ENCODE data around the gene SOHLH1. TPM values are rescaled to one million over a fixed set of nuclear protein-coding genes. Genes with fewer than 3 reads are reported as not detected.

SOHLH1 gene
- total RNA-seq, 1 donor from 2014 or later, result not detected

GRCh38 chr9:135667463-135668001, 31.7 kb downstream of the SOHLH1 start:
- Mint-ChIP-seq H3K36me3 (no peaks in the 10 kb centered on the region), H3K9me3 (peaks cover 12% of the 10 kb centered on the region), H3K27ac (no peak overlapping the region), H3K27me3 (ENCODE audit: insufficient read depth, low read depth) (peaks cover 6% of the 10 kb centered on the region), H3K4me3 (no peak overlapping the region), H3K4me1 (peaks cover 15% of the 10 kb centered on the region)
- TF ChIP-seq EZH2 (IDR thresholded peaks at IDR 0.05) (no peak), EZH2phosphoT487 (IDR thresholded peaks at IDR 0.05) (no peak)
- TF ChIP-seq, protein P1, sequence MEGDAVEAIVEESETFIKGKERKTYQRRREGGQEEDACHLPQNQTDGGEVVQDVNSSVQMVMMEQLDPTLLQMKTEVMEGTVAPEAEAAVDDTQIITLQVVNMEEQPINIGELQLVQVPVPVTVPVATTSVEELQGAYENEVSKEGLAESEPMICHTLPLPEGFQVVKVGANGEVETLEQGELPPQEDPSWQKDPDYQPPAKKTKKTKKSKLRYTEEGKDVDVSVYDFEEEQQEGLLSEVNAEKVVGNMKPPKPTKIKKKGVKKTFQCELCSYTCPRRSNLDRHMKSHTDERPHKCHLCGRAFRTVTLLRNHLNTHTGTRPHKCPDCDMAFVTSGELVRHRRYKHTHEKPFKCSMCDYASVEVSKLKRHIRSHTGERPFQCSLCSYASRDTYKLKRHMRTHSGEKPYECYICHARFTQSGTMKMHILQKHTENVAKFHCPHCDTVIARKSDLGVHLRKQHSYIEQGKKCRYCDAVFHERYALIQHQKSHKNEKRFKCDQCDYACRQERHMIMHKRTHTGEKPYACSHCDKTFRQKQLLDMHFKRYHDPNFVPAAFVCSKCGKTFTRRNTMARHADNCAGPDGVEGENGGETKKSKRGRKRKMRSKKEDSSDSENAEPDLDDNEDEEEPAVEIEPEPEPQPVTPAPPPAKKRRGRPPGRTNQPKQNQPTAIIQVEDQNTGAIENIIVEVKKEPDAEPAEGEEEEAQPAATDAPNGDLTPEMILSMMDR (IDR thresholded peaks at IDR 0.05), result no peak
- H3K4me2 ChIP-seq, result no peak overlapping the region
- H3K4me3 ChIP-seq, result no peak overlapping the region
- no peaks in the 10 kb centered on the region for H3K36me3 ChIP-seq
- no peaks in the 10 kb centered on the region for H3F3A ChIP-seq (ENCODE audit: low read depth)
- no peaks in the 10 kb centered on the region for H3K79me2 ChIP-seq (ENCODE audit: low read depth)
- H2AFZ ChIP-seq (replicated peaks), result no peak overlapping the region
- peaks cover 4% of the 10 kb centered on the region for H3K4me1 ChIP-seq
- no peak overlapping the region for H3K27ac ChIP-seq
- DNase-seq (ENCODE audit: low spot score), result no peak
- no peaks in the 10 kb centered on the region for H3K27me3 ChIP-seq
- no peaks in the 10 kb centered on the region for H3K9me3 ChIP-seq (ENCODE audit: low read depth)
- no peaks in the 10 kb centered on the region for H4K20me1 ChIP-seq (ENCODE audit: low read depth)
- no peak overlapping the region for H3K9ac ChIP-seq

- H3F3A ChIP-seq (ENCODE audit: low read depth), result peaks cover 6% of the 10 kb centered on the region
- no peak overlapping the region for H3K4me2 ChIP-seq
- no peaks in the 10 kb centered on the region for H3K79me2 ChIP-seq (ENCODE audit: low read depth)
- no peak for DNase-seq (ENCODE audit: low spot score)
- H3K27ac ChIP-seq, result no peak overlapping the region
- H3K27ac Mint-ChIP-seq, result no peak overlapping the region
- H3K9me3 ChIP-seq (ENCODE audit: low read depth), result no peaks in the 10 kb centered on the region
- no peaks in the 10 kb centered on the region for H4K20me1 ChIP-seq (ENCODE audit: low read depth)
- peaks cover 11% of the 10 kb centered on the region for H3K4me1 ChIP-seq
- TF ChIP-seq, protein P1 (IDR thresholded peaks at IDR 0.05), result no peak
- TF ChIP-seq EZH2 (IDR thresholded peaks at IDR 0.05) (no peak), EZH2phosphoT487 (IDR thresholded peaks at IDR 0.05) (no peak)
- no peaks in the 10 kb centered on the region for H3K36me3 ChIP-seq
- no peak overlapping the region for H3K4me3 ChIP-seq
- H3K9ac ChIP-seq, result no peak overlapping the region
- no peak overlapping the region for H3K4me3 Mint-ChIP-seq
- H3K36me3 Mint-ChIP-seq, result no peaks in the 10 kb centered on the region
- peaks cover 4% of the 10 kb centered on the region for H3K27me3 Mint-ChIP-seq (ENCODE audit: insufficient read depth, low read depth)
- no peaks in the 10 kb centered on the region for H3K27me3 ChIP-seq
- H2AFZ ChIP-seq (replicated peaks), result no peak overlapping the region
- H3K9me3 Mint-ChIP-seq, result peaks cover 10% of the 10 kb centered on the region
- peaks cover 20% of the 10 kb centered on the region for H3K4me1 Mint-ChIP-seq
These were observed 32.5 kb downstream of the SOHLH1 start for GRCh38 chr9:135666534-135667462.

- Mint-ChIP-seq H3K9me3 (peaks cover 10% of the 10 kb centered on the region), H3K4me1 (peaks cover 28% of the 10 kb centered on the region), H3K27ac (no peak overlapping the region), H3K27me3 (ENCODE audit: insufficient read depth, low read depth) (peaks cover 12% of the 10 kb centered on the region), H3K4me3 (no peak overlapping the region), H3K36me3 (no peaks in the 10 kb centered on the region)
- Histone ChIP-seq H3F3A (ENCODE audit: low read depth) (peaks cover 6% of the 10 kb centered on the region), H3K4me1 (peaks cover 13% of the 10 kb centered on the region), H3K27me3 (no peaks in the 10 kb centered on the region), H3K4me3 (no peak overlapping the region), H3K27ac (no peak overlapping the region), H2AFZ (replicated peaks) (no peak overlapping the region), H3K9ac (no peak overlapping the region), H3K79me2 (ENCODE audit: low read depth) (no peaks in the 10 kb centered on the region), H4K20me1 (ENCODE audit: low read depth) (no peaks in the 10 kb centered on the region), H3K9me3 (ENCODE audit: low read depth) (no peaks in the 10 kb centered on the region), H3K36me3 (no peaks in the 10 kb centered on the region), H3K4me2 (no peak overlapping the region)
- no peak for DNase-seq (ENCODE audit: low spot score)
- no peak for TF ChIP-seq EZH2phosphoT487 (IDR thresholded peaks at IDR 0.05)
- no peak for TF ChIP-seq EZH2 (IDR thresholded peaks at IDR 0.05)
- TF ChIP-seq, protein P1 (IDR thresholded peaks at IDR 0.05), result no peak
These were observed 33.5 kb downstream of the SOHLH1 start for GRCh38 chr9:135665795-135666189.
